NCI-H1436 (cell line): Measurements from ENCODE around the gene TBC1D1.

Source experiments
- DNase-seq: peaks from one replicate; lab custom pipeline; 2025; lab: John Stamatoyannopoulos, UW

Gene TBC1D1

DNA sequence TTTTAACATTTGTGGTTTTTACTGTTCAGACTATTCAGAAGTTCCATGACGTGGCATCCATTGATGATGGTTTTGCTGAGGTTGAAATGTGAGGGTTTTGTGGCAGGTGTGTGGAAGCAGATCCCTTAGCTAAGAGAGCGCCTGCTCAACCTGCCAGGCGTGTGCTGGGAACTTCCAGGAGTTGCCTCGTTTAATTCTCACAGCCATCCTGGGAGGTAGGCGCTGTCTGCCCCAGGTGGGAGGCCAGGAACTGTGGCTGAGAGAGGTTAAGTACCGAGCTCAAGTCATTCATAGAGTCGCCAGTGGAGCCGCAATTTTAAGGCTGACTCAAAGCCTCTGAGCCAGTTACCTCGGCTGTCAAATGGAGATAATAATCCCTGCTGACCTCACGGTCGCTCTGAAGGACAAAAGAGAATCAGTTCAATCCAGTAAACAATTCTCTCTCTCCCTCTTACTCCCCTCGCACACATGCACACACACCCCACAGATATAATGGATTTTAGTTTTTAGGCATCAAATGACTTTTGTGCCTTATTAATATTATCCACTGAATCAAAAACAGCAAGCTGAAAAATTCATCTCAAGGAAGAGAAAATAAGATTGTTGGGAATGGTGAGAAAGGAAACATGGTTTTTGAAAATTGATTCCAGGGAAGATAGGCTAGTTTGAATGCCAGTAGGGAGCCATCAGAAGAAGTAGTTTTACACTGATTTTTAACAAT, 240.6 kb downstream of the TBC1D1 start:
- no peak for DNase-seq

DNA sequence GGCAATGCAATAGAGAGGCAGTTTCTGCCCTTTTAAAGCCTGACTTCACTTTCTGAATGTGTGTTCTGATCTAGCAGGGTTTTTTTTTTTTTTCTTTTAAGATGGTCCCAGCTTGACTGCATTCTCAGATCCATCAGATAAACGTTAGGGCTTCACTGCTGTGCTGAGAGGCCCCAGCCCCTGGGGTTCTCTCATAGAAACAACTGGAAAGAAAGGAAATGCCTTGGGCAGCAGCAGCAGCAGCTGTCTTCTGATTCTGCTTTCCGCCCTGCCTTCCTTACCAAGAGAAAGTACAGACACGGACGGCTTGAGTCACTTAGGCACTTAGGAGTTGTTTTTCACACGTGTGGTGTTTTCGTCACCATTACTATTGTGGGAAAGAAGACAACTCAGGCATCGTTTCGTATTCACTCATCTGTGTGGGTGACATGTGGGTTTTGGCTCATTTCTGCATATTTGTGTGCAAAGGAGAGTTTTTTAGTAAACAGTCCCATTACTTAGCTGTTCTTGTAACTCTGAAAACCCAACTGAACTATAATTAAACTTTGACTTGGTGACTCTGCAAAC, 241.3 kb downstream of the TBC1D1 start:
- no peak for DNase-seq

DNA sequence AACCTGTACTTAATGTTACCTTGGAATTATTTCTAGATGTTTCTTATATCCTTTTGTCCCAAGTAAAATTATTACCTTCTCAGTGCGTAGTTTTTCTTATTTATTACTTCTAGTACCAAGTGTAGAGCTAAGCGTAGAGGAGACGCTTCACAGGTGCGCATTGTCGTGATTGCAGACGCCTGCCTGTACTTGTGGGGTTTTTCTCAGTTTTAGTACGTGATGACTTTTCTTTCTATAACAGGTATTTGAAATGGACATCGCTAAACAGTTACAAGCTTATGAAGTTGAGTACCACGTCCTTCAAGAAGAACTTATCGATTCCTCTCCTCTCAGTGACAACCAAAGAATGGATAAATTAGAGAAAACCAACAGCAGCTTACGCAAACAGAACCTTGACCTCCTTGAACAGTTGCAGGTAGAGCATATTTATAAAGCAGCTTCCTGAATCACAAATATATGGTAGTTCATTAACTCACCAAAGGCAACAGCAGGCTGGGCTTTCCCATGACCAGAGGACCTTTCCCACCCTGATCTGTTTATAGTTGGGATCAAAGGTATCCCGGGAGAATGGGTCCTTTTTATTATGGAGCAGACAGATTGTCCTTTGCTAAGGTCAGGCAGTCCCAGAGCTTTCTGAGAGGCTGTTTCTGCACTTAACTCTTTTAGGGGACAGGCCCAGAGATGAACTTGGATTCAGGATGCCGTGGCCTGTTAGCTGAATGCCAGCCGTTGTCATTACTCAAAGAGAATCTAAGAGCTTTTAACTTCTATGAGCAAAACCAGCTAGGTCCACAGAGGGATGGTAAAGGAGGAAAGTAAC, 242.2 kb downstream of the TBC1D1 start:
- no peak for DNase-seq

DNA sequence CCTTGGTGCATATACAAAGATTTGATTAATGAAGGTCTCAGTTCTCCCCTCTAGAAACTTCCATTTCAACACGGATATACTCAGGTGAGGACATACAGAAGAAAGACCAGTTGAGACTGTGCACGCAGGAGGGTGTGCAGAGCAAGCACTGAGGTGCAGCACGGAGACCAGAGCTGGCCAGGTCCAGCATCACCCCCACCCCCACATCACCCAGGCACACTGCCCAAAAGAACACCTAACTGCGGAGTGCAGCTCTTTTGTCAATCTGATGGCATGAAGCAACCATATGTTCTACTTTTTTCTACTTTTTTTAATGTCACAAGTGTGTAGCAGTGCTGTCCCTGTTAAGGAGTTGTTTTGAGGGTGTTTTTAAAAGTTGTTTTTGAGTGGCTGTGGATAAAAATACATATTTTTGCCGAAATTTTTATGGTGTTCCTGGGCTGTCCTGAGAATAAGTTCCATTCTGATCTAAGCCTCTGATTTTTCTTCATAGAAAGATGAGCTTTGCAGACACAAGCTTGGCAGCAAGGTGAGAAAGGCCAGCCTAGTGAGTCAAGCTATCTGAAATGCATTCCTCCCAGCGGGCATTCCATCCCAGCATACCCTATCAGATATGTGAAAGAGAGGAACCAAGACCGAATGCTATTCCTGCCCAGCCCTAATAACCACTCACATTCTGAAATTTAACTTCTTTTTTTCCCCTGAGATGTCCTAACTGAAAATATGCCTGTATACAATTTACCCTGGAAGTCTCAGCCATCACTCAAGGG, 243.0 kb downstream of the TBC1D1 start:
- DNase-seq = no peak

DNA sequence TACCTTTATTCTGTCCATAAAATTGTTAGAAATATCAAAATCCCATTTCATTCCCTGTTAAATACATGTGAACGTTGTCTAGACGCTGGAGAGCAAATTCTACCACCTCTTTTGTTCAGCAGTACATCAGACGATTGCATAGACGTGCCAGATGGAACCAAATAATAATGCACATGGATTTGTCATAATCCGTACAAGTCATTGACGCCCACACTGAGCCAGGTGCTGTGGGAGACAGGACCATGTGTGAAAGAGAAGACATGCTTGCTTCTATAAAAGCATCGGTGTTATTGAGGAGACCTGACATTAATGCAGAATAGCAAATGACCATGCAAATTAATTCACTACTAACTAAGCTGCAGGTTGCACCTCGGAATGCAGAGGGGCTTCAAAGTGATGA, 244.3 kb downstream of the TBC1D1 start:
- DNase-seq = no peak

DNA sequence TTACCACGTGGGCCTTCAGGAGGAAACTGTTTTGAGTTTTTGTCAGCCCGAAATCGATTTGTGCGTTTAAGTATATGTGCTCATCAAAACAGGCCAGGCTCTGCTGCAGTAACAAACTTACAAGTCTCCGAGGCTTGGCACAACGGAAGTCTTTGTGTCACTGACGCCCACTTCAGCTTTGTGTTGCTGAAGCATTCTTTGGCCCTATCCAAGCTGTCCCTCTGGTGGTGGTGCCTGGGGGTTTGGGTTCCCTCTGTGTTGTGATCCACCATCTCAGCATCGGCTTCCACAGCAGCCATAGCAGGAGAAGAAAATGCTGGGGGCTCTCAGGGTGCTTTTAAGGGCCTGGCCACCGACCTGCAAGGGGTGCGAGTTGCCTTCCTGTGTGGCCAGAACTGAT, 245.7 kb downstream of the TBC1D1 start:
- no peak for DNase-seq

DNA sequence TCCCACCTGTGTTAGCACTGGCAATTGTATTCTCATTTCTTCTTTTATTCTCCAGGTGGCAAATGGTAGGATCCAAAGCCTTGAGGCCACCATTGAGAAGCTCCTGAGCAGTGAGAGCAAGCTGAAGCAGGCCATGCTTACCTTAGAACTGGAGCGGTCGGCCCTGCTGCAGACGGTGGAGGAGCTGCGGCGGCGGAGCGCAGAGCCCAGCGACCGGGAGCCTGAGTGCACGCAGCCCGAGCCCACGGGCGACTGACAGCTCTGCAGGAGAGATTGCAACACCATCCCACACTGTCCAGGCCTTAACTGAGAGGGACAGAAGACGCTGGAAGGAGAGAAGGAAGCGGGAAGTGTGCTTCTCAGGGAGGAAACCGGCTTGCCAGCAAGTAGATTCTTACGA, 246.2 kb downstream of the TBC1D1 start:
- DNase-seq = no peak

DNA sequence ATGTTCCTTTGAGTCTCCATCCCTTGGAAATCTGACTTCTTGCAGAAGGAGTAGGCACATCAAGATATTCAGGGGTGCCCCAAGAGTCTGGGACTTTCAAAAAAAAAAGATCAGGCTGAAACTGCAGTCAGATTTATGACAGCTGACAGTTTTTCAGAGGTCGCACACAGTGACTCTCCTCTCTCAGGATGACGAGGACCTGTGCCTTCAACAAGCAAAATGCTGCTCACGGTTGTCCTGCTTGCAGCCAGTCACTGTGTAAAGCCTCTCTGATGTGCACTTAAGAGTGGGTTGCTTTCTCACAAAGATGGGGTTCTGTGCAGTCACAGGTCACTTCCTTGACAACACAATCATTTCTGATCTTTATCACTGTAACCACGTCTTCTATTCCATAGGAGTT, 247.5 kb downstream of the TBC1D1 start:
- DNase-seq = no peak

DNA sequence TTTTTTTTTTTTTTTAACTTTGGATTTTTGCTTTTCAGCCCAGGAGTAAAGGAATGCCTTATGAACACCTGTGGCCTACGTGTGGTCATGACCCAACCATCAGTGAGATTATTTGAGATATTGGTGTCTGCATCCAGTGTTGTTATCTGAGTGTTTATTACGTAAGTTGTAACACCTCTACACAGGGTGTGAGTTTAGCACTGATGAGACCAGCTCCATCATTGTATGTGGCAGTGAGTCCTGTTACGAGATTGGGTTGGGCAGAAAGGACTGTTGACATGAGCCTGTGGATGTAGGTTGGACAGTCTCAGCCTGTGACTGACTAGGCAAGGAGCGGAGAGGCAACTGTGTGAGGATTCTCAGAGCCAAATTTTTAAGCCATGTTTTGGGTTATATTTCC, 248.3 kb downstream of the TBC1D1 start:
- no peak for DNase-seq

DNA sequence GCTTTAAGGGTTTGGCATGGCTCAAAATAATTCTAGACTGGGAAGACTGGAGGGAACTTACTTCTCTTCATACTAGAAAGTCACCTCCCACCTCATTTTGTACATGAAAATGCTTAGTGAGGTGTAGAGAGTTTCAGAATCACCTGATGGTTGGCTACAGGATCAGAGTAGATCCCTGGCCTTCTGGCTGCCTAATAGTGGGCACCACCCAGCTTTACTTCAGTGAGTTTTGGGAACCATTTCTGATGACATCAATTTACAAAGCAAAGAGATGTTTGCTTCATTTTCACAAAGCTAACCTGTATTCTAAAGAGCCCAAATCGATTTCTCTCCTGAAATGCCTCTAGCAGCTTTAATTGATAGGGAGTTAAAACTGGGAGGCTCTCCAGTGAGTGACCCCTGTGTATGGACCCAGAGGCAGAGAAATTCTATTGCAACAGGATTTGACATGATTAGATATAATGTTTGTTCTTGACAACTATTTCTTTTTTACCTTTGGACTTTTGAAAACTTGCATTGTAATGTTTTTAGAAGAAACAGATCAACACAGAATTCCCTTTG, 249.8 kb downstream of the TBC1D1 start:
- DNase-seq = no peak

DNA sequence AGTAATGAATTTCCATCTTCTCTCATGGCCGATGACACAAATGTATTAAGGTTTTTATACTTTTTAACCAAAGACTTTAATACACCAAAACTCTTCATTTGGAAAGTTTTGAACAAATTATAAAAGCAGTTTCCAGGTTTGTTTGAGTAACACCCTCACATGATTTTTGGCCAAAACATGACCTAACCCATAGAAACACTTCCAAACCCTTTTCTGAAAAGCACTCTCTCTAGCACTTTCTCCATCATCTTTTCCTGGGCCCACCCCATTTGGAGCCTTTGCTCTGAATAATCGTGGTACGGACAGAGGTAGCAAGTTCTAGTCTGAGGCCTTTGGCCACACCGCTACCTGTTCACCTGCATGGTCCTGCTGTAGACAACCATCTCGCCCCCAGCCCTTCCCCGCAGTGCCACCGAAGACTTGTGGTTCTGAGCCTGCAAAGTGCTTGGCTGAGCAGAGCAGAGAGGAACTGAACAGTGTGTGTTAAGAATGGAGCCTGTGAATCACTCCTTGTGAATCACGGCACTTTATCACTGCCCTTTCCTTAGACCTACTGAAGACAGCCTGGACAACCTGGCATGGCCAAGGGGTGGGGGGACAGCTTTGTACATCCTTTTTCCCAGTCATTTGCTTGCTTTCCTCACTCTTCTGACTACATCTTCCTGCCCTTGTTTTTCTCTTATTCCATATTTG, 251.1 kb downstream of the TBC1D1 start:
- no peak for DNase-seq

DNA sequence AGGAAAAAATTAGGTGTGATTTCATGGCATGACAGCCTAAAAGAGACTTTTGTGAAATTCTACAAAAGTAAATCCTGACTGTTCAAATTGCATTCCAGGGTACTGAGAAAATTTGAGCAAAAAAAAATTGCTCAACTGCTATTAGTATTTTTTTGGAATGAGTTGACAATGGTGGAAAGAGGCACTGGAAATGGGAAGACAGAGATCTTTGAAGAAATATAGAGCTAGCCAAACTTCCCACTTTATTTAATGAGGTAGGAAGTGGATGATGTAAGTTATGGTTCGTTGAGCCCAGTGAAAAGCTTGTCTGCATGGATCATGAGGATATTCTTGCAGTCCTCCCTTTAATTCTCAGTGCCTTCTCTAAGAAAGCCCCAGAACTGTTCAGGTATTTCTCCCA, 253.1 kb downstream of the TBC1D1 start:
- DNase-seq = no peak

DNA sequence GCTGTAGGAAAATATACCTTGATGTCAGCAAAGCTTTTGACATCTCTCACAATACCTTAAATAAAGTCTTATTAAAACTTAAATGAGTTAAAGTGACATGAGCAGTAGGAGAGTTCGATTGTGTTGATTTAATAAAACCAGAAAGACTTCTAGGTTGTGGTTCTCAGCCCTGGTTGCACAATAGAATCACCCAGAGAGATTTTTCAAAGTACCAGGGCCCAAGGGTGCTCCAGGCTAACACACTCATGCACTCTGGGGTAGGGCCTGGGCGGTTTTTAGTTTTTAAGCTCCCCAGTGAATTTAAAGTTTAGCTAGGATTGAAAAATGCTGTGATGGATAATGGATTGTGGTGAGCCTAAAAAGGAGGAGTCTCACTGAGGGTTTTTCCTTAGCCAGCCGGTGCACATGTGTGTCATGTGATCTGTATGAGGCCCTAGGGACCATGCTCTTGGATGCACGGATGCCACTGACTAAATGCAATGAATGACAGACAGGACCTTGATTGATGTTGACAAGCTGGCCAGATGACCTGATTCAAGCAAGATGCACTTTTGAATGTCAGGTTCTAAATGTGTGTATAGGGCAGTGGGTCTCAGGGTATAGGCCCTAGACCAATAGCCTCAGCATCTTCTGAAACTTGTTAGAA, 254.3 kb downstream of the TBC1D1 start:
- DNase-seq = no peak

DNA sequence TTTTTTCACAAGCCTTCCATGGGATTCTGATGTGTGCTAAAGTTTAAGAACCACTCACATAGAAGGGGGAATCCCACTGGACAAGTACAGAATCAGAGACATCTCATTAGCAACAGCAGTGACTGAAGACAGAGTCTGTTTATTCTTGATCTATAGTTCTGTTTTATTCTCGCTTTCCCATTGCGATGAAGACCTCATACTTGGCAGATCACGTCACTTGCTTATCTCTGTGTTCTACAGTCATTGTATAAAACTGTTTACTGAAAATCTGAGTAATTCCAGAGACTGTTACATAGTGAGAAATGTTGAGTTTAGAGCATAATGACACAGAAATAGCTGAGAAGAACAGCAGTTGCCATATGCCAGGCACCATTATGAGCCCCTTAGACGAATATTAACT, 254.9 kb downstream of the TBC1D1 start:
- no peak for DNase-seq

DNA sequence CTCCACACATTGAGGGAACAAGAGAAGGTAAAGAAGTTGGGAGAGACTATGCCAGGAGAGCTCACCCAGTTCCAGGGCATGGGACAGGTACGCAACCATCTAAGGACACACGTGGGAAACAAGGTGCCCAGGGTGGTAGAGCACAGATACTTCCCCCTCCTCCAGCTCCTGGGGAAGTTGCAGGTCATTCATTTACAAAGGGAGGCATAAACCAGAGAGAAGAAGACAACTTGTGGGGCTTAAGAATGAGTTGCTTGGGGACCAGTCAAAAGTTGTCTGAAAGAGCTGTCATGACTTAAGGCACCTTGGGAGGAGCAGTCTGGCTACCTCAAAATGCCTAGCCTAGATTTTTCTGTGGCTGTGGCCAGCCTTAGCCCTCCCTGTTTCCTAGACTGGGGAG, 255.5 kb downstream of the TBC1D1 start:
- DNase-seq = no peak

DNA sequence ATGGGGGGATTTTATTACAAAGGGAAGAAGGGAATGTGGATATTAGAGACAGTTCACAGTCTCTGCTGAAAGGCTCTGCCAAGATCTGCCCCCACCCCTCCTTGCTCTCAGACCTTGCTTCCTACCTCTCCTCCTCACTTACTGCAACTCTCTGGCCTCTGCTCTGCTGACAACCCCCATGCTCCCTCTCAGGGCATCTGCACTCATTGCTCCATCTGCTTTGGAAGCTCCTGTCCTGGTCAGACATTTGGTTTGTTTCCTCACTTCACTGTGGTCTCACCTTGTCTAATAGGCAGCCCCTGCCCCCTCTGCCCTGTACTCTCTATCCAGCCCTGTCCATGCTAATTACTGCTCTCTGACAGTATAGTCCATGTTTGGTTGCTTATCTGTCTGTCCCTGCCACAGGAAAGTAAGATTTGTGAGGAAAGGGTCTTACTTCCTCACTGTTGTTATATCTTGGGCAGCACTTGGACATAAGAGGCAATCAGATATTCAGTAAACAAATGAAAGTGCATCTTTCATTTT, 258.6 kb downstream of the TBC1D1 start:
- no peak for DNase-seq

DNA sequence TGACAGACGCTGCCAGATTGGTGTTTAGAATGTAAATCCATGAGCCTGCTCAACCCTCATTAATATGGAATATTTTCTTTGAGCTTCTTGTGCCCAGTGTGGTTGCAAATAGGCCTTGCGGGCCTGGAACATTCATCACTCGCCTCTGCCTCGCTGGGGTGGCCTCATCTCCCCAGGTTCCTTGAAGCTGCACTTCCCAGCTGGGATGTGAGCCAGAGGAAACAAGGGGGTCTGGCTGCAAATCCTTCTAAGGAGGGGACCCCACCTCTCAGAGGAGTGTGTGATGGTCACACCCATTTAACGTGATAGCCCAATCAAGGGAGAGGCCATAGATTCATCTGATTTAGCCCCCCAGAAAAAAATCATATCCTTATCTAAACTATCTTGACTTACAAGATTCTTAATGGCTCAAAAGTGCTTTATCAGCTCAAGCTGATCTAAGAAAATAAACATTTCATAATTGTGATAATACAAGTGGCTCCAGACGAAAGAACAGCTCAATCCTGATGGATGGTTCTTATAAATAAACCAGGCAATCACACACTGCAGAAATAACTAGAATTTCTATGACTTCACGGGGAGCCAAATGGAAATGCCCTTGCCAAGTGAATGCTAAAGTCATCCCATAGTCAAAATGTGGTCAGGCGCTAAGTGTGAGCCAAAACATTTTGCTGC, 259.2 kb downstream of the TBC1D1 start:
- DNase-seq = no peak

DNA sequence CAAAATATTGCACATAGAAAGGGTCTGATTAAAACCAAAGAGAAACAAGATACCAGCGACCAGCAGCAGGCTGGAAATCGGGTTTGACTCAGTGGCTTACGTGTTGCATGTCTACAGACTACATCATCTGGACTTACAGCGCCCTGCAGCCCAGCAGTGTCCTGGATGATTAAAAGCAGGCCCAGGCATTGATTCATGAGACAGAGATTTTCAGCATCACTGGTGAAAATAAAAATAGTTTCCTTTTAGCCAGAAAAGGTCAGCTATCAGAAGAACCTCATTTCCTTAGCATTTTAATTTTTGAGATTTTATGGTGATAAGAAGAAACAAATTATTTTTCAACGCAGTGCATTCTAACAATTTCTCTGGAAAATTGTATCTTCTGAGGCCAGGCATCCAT, 259.9 kb downstream of the TBC1D1 start:
- no peak for DNase-seq

DNA sequence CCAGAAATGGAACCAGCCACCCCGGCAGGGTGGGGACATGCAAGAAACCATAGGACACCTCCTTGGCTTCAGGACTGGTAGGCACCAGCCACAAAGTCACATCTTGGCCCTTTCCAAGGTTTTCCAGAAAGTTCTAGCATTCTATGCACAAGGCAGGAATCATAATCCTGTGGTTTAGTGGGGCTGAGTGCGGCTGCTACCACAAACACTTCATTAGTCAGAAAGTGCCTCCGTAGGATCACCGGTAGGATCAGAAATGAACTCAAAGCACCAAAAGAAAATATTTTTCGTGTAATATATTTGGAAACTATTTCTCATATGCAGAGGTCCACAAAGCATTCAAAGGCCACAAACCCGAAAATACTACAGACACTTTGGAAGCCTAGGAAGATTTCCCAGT, 261.0 kb downstream of the TBC1D1 start:
- DNase-seq = no peak

DNA sequence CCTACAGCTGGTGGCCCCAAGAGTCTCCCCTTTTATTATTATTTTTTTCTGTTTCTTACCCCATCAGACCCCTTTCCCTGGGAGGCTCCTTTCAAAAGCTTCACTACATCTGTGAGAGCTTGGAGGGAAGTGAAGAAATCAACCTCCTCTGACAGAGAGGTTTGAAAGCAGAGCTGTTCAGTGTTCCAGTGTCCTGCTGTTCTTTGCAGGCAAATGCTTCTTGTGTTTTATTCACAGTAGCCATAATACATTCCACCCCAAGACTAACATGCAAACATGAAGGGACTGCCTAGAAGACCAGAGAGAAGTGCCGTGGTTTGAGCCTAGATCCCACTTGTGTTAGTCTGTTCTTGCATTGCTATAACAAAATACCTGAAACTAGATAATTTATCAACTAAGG, 261.4 kb downstream of the TBC1D1 start:
- no peak for DNase-seq
